ENCODE data around the gene ZNF689. TPM values are rescaled to one million over a fixed set of nuclear protein-coding genes. Genes with fewer than 3 reads are reported as not detected.

The ZNF689 gene
- total and polyA plus RNA-seq, 2 of the 13 experiments (the other 11 are each of a cell fraction or from before 2014, with no cell fraction given), result 9.7 to 19.5 TPM

DNA sequence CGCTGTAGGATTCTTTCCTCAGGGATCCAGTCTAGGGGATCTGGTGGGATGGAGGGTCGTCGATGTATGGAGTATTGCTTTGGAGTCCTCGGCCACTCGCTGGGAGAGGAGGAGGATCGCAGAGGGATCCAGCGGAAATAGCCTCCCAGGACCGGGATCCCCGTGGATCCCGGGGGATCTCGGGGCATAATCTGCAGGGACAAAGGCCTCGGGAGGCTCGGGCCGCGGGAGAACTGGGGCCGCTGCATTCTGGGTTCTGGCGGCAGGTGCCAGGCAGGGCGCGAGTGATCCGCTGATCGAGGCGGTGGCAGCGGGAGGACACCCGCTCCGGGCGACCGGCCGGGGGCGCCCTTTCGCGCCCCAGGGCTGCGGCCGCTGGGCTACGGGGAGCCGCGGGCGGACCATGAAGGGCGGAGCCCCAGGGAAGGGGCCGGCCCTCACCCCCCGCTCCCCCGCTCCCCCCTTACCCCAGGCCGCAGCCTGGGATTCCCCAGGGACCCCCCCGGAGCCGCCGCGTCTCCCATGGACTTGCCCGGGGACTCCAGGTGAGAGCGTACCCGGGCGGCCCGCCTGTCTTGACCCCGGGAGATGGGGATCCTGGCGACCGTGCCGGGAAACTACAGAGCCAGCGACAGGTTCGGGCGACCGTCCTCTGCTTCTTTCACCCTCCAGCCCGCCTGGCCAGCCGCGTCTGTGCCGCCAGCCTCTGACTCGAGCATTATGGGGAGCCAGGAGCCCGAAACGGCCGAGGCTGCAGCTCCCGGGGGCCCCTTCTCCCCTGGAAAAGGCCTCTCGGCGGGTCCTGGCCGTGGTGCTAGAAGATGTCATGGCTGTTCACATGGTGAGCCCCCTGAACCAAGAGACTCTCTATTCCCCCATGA lies 41.2 kb upstream of the ZNF689 start (continued):
- TF ChIP-seq HES4 (CRISPR knock-in tag; IDR thresholded peaks at IDR 0.05; ENCODE audit: borderline replicate concordance), result peak; percentile 61; the same call in 1 of the 2 replicates
- TF ChIP-seq THYN1 (CRISPR knock-in tag; IDR thresholded peaks at IDR 0.05; ENCODE audit: borderline replicate concordance, low read depth), result 0 out of 2 replicates have a peak, but pooled peaks have one; percentile 55
- TF ChIP-seq ZNF761 (CRISPR knock-in tag; conservative IDR thresholded peaks at IDR 0.05), result no peak
- TF ChIP-seq, protein P1, sequence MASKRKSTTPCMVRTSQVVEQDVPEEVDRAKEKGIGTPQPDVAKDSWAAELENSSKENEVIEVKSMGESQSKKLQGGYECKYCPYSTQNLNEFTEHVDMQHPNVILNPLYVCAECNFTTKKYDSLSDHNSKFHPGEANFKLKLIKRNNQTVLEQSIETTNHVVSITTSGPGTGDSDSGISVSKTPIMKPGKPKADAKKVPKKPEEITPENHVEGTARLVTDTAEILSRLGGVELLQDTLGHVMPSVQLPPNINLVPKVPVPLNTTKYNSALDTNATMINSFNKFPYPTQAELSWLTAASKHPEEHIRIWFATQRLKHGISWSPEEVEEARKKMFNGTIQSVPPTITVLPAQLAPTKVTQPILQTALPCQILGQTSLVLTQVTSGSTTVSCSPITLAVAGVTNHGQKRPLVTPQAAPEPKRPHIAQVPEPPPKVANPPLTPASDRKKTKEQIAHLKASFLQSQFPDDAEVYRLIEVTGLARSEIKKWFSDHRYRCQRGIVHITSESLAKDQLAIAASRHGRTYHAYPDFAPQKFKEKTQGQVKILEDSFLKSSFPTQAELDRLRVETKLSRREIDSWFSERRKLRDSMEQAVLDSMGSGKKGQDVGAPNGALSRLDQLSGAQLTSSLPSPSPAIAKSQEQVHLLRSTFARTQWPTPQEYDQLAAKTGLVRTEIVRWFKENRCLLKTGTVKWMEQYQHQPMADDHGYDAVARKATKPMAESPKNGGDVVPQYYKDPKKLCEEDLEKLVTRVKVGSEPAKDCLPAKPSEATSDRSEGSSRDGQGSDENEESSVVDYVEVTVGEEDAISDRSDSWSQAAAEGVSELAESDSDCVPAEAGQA (IDR thresholded peaks at IDR 0.05; ENCODE audit: low read depth), result 0 out of 2 replicates have a peak, but pooled peaks have one; percentile 16
- TF ChIP-seq, protein P1 (CRISPR knock-in tag; IDR thresholded peaks at IDR 0.05; ENCODE audit: borderline replicate concordance), result 0 out of 2 replicates have a peak, but pooled peaks have one; percentile 59
- 0 out of 2 replicates have a peak, but pooled peaks have one; percentile 48 for TF ChIP-seq KDM2A (CRISPR knock-in tag; IDR thresholded peaks at IDR 0.05; ENCODE audit: borderline replicate concordance, low read depth)
- TF ChIP-seq ZNF350 (CRISPR knock-in tag; IDR thresholded peaks at IDR 0.05; ENCODE audit: borderline replicate concordance, low read depth), result no peak; the same call in 1 of the 2 replicates
- 0 out of 2 replicates have a peak, but pooled peaks have one; percentile 14 for TF ChIP-seq ZC3H13 (CRISPR knock-in tag; IDR thresholded peaks at IDR 0.05)
- TF ChIP-seq, protein P2, sequence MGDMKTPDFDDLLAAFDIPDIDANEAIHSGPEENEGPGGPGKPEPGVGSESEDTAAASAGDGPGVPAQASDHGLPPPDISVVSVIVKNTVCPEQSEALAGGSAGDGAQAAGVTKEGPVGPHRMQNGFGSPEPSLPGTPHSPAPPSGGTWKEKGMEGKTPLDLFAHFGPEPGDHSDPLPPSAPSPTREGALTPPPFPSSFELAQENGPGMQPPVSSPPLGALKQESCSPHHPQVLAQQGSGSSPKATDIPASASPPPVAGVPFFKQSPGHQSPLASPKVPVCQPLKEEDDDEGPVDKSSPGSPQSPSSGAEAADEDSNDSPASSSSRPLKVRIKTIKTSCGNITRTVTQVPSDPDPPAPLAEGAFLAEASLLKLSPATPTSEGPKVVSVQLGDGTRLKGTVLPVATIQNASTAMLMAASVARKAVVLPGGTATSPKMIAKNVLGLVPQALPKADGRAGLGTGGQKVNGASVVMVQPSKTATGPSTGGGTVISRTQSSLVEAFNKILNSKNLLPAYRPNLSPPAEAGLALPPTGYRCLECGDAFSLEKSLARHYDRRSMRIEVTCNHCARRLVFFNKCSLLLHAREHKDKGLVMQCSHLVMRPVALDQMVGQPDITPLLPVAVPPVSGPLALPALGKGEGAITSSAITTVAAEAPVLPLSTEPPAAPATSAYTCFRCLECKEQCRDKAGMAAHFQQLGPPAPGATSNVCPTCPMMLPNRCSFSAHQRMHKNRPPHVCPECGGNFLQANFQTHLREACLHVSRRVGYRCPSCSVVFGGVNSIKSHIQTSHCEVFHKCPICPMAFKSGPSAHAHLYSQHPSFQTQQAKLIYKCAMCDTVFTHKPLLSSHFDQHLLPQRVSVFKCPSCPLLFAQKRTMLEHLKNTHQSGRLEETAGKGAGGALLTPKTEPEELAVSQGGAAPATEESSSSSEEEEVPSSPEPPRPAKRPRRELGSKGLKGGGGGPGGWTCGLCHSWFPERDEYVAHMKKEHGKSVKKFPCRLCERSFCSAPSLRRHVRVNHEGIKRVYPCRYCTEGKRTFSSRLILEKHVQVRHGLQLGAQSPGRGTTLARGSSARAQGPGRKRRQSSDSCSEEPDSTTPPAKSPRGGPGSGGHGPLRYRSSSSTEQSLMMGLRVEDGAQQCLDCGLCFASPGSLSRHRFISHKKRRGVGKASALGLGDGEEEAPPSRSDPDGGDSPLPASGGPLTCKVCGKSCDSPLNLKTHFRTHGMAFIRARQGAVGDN (CRISPR knock-in tag; IDR thresholded peaks at IDR 0.05), result peak; percentile 54
- TF ChIP-seq, protein P3, sequence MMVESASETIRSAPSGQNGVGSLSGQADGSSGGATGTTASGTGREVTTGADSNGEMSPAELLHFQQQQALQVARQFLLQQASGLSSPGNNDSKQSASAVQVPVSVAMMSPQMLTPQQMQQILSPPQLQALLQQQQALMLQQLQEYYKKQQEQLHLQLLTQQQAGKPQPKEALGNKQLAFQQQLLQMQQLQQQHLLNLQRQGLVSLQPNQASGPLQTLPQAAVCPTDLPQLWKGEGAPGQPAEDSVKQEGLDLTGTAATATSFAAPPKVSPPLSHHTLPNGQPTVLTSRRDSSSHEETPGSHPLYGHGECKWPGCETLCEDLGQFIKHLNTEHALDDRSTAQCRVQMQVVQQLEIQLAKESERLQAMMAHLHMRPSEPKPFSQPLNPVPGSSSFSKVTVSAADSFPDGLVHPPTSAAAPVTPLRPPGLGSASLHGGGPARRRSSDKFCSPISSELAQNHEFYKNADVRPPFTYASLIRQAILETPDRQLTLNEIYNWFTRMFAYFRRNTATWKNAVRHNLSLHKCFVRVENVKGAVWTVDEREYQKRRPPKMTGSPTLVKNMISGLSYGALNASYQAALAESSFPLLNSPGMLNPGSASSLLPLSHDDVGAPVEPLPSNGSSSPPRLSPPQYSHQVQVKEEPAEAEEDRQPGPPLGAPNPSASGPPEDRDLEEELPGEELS (CRISPR knock-in tag; IDR thresholded peaks at IDR 0.05), result 0 out of 2 replicates have a peak, but pooled peaks have one; percentile 15
- no peak for TF ChIP-seq NONO (IDR thresholded peaks at IDR 0.05)
- TF ChIP-seq NONO (CRISPR knock-in tag; conservative IDR thresholded peaks at IDR 0.05), result 0 out of 2 replicates have a peak, but pooled peaks have one; percentile 6

Measured in HepG2 (cell line).